Measurements from ENCODE around the gene LRRC25.
"Not testable (repeated sequence)": the region's sequence is repeated elsewhere in the genome, so short reads cannot be mapped to it uniquely, and the experiment has no call there.

Gene LRRC25

DNA sequence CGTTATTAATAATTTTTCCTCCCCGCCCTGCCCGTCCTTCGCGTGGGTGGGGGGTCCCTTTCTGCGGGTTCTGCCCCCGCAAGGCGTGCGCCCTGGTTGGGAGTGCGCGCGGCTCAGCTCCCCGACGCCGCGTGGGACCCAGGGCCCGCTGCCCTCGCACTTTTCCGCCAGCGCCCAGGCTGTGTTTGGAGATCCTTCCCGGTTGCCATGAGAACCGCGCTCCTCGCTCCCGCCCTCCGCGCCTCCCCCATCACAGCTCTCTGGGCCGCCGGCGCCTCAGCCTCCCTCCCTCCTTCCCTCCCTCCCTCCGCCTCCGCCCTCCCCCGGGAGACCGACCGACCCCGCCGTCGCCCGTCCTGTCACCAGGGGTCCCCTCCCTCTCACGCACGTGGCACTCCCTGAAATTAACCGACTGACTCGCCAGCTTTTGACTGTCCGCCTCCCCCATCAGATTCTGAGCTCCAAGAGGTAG is 19.4 kb upstream of the LRRC25 start:
- no peak for FAIRE-seq
- DNase-seq (ENCODE audit: insufficient read length, low spot score), result no peak
- no peak for TF ChIP-seq POLR2A (IDR thresholded peaks at IDR 0.05; ENCODE audit: low read depth, low read length)

DNA sequence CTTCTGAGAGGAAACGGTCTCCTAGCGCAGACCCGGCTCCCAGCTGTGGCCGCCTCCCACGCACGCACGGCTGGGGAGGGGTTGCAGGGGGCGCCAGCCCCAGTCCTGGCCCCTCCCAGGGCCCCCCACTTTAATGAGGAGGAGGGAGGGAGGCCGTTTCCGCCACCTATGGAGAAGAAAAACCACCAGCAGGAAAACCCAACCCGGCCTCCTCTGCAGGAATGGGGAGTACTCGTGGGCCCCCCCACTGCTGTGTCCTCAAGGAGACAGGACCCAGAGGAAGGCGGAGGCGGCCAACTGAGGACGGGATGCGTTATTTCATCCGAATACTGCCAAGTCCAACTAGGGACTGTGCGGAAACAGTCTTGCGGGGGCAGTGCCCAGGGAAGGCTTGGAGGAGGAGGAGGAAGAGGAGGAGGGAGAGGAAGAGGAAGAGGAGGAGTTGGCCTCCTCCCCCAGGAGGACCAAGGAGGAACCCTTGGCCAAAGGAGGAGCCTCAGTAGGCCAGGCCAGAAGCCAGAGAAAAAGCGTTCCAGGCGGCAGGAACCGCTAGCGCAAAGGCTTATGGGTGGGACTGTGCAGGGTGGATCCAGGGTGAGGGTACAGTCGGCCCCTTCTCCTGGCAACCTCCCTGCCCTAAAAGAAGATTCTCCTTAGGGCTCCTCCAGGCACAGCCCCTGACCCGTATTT is 17.9 kb upstream of the LRRC25 start:
- FAIRE-seq, result no peak
- peak; percentile 71 for TF ChIP-seq POLR2A (IDR thresholded peaks at IDR 0.05; ENCODE audit: low read depth, low read length)
- DNase-seq (ENCODE audit: insufficient read length, low spot score), result no peak

DNA sequence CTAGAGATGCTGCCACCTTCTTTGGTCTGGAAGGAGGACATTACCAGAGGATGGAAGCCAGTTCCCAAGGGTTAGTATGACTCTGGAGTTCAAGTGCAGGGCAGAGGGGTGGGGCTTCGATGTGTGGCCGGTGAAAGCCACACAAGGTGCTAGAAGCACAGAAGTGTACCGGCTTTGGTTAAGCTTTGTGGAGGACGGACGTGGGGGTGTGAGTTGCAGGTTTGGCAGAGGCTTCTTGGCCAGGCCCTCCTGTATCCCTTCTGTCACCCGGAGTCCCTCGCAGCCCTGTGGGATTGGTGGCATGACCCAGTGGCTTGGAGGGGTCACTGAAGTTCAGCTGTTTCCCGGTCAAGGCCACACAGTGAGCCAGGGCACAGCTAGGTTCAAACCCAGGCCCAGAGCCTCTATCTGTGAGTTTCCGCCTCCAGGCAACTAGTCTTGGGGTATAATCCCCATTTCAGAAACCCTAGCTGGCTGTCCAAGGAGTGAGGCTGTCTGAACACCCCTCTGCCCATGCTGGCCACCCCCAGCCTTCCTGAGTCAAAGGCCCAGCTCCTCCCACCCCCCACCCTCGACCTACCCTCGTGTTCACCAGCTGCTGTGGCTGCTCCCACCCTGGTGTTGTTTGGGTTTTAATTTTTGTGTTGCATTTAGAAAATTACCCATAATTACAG is 17.2 kb upstream of the LRRC25 start:
- FAIRE-seq (no peak), DNase-seq (ENCODE audit: insufficient read length, low spot score) (no peak)
- TF ChIP-seq POLR2A (IDR thresholded peaks at IDR 0.05; ENCODE audit: low read depth, low read length), result no peak

DNA sequence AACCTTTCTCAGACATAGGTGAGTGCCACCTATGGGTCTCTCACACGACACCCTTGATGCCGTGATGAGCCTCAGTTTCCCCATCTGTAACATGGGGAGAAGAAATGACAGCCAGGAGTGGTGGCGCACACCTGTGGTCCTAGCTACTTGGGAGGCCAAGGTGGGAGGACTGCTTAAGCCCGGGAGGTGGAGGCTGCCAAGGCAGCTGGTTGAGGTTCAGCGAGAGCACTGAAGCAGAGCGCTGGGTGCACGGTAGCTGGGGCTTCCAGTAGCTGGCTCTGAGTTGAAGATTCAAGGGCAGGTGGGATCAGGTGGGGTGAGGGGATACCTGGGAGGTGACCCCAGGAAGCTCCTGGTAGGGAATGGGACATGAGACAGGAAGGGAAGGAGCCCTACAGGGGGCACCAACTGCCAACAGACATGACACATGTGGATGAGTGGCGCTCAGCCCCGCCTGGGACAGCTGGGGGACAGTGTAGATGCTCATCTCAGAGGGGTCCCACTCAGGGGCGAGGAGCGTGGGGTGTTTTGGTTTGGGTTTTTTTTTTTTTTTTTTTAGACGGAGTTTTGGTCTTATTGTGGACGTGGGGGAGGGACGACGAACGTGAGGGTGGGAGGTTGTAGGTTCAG is 15.3 kb upstream of the LRRC25 start:
- TF ChIP-seq POLR2A (IDR thresholded peaks at IDR 0.05; ENCODE audit: low read depth, low read length), result no peak
- no peak for FAIRE-seq

DNA sequence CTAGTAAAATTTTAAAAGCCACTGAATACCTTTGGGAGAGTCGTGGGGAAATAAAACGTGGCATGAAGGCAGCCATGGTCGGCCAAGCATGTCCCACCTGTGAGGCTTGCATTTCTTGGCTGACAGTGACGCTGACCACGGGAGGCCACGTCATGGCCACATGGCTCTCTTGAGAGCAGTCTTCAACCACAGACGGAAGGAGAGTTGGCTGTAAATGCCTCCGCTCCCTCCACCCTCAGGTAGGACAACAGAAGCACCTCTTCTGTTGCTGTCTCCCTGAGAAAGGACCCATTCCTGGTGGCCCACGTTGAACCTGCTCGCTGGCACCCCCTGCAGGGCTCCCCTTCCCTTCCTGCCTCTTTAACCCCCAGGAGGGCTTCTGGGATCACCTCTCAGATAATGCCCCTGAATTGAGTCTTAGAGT is 10.6 kb upstream of the LRRC25 start:
- DNase-seq (ENCODE audit: insufficient read length, low spot score) (no peak), FAIRE-seq (no peak)
- no peak for TF ChIP-seq POLR2A (IDR thresholded peaks at IDR 0.05; ENCODE audit: low read depth, low read length)

More for the DNA sequence above, 15.3 kb upstream of the LRRC25 start:
- no peak for DNase-seq (ENCODE audit: insufficient read length, low spot score)

DNA sequence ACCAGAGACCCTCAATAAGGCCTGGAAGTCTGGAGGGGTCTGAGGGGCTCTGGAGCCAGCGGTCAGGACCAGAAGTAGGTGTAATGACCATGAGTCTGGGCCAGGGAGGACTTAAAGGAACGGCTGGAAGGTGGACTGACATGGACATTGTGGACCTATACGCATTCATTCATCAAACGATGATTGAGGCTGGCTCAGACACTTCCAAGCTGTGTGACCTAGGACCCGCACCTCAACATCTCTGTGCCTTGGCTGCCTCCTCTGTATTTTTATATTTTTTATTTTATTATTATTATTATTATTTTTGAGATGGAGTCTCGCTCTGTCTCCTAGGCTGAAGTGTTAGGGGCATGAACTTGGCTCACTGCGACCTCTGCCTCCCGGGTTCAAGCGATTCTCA is 9.3 kb upstream of the LRRC25 start:
- TF ChIP-seq POLR2A (IDR thresholded peaks at IDR 0.05; ENCODE audit: low read depth, low read length), result no peak
- DNase-seq (ENCODE audit: insufficient read length, low spot score) (no peak), FAIRE-seq (no peak)

DNA sequence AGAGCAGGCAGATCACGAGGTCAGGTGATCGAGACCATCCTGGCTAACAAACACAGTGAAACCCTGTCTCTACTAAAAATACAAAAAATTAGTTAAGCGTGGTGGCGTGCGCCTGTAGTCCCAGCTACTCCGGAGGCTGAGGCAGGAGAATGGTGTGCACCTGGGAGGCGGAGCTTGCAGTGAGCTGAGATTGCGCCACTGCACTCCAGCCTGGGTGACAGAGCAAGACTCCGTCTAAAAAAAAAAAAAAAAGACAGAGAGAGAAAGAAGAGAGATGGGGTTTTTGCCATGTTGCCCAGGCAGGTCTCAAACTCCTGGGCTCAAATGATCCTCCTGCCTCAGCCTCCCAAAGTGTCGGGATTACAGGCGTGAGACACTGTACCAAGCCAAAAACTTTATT is 8.3 kb upstream of the LRRC25 start:
- not testable (repeated sequence) for FAIRE-seq; DNase-seq (ENCODE audit: insufficient read length, low spot score)

DNA sequence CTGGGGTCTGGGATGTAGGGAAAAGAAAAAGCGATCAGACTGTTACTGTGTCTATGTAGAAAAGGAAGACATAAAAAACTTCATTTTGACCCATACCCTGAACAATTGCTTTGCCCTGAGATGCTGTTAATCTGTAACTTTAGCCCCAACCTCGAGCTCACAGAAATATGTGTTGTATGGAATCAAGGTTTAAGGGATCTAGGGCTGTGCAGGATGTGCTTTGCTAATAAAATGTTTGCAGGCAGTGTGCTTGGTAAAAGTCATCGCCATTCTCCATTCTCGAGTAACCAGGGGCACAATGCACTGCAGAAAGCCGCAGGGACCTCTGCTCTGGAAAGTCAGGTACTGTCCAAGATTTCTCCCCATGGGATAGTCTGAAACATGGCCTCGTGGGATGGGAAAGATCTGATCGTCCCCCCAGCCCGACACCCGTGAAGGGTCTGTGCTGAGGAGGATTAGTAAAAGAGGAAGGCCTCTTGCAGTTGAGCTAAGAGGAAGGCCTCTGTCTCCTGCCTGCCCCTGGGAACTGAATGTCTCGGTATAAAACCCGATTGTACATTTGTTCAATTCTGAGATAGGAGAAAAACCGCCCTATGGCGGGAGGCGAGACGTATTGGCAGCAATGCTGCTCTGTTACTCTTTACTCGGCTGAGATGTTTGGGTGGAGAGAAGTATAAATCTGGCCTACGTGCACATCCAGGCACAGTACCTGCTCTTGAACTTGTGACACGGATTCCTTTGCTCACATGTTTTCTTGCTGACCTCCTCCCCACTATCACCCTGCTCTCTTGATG is 5.2 kb upstream of the LRRC25 start:
- not testable (repeated sequence) for FAIRE-seq; DNase-seq (ENCODE audit: insufficient read length, low spot score)

DNA sequence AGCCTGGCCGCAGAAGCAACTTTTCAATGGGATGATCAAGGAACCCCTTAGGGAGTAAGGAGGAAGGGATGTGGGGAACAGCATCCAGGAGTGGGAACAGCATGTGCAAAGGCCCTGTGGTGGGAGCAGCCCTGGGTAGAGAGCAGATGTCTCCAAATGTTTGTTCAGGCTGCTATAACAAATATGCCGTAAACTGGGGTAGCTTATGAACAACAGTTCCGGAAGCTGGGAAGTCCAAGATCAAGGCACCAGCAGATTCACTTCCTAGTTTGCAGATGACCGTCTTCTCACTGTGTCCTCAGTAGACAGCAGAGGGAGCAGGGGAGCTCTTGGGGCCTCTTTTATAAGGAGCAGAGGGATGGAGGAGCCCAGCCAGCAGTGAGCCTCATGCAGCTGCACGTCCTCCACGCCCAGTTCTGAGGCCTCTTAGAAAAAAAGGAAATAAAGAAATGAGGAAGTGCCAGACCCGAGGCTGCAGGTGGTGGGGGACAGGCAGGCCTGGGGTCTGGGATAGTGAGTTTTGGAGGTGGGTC is 4.2 kb upstream of the LRRC25 start:
- FAIRE-seq (no peak), DNase-seq (ENCODE audit: insufficient read length, low spot score) (no peak)
- no peak for TF ChIP-seq POLR2A (IDR thresholded peaks at IDR 0.05; ENCODE audit: low read depth, low read length)

DNA sequence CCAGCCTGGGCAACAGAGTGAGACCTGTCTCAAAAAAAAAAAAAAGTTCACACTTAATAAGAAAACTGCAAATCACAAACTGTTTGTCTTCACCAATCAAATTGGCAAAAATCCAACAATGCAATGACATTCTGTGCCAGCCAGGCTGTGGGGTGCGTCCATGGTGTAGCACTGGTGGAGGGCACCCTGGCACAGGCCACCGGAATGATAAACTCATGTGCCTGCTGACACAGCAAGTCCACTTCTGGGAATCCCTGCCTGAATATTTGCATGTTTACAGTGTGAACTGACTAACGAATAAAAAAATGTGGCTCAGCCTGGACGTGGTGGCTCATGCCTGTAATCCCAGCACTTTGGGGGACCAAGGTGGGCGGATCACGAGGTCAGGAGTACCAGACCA is 1.6 kb upstream of the LRRC25 start:
- no peak for TF ChIP-seq POLR2A (IDR thresholded peaks at IDR 0.05; ENCODE audit: low read depth, low read length)
- DNase-seq (ENCODE audit: insufficient read length, low spot score), result no peak
- no peak for FAIRE-seq

DNA sequence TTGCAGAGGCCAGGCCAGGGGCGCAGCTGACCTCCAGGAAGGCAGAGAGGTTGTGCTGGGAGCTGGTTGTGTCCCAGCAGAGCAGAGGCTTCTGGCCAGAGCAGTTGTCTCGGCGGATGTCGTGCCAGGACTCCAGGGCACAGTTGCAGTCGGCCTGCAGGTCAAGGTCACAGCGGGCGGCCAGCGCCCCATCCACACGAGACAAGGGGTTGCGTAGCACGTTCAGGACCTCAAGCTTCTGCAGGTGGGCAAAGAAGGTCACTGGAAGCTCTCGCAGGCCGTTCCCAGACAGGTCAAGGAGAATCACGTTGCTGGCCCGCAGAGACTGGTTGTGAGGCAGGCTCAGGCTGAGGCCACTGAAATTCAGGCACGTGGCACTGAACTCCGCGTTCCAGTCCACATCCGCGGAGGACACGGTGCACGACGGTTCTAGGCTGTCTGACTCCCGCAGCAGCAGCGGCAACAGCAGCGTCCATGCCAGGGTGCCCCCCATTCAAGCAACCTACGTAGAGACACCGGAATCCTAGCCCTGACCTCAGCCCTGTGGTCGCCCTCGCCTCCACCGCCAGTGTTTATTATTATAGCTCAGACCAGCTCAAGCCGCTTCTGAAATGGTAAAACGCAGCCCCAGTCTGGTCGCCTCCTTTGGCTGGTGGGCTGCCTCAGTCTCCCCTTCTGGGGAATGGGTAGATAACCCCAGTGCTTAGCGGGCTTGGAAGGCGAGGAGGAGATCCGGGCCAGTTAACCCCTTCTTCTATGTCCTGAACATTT is 766 bp downstream of the LRRC25 start:
- FAIRE-seq, result no peak
- no peak for TF ChIP-seq POLR2A (IDR thresholded peaks at IDR 0.05; ENCODE audit: low read depth, low read length)
- no peak for DNase-seq (ENCODE audit: insufficient read length, low spot score)

DNA sequence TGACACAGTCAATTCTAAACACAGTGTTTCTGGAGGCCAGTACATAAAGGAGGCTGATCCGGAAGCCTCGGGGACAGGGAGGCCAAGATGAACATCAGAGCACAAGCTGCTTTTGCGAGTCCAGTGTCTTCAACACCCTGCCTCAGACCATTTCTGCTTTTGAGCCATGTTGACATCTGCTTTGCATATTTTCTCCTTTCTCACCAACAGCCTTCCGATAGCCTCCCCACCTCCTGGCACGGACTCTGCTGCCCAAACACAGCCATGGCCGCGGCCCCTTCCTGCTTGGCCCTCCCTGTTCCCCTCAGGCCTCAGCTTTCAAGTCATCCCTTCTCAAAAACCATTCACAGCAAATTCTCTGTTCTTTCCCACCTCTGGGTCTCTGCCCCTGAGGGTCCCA is 3.6 kb downstream of the LRRC25 start:
- FAIRE-seq (no peak), DNase-seq (ENCODE audit: insufficient read length, low spot score) (no peak)
- no peak for TF ChIP-seq POLR2A (IDR thresholded peaks at IDR 0.05; ENCODE audit: low read depth, low read length)

DNA sequence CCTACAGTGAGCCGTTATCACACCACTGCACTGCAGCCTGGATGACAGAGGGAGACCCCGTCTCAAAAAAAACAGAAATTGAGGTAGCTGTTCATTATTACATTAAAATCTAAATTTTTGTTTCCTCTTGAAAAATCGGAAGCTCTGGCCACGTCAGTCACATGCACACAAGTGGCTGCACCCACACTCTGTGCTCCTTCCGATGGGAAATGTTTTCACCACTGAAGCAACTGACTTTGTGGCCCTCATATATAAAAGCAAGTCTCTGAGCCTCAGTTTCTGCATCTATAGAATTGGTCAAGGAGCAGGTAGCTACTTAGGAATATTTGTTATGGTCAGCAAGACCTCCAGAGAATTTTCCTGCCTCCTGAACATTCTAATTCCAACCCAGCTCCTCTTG is 4.5 kb downstream of the LRRC25 start:
- no peak for FAIRE-seq
- no peak for DNase-seq (ENCODE audit: insufficient read length, low spot score)
- no peak for TF ChIP-seq POLR2A (IDR thresholded peaks at IDR 0.05; ENCODE audit: low read depth, low read length)
